Activated T-helper 9 cell treated with anti-CD3 and anti-CD28 coated beads, Interleukin-2, amount 50 U/mL, for 16 hours (primary cell): Measurements from ENCODE around the gene SCN5A.

Experiments used
- DNase-seq: peaks from one replicate; pipeline ENCODE4 v3.0.0-alpha.2; 2020; ENCODE audit warnings: low read depth

Gene SCN5A

DNA sequence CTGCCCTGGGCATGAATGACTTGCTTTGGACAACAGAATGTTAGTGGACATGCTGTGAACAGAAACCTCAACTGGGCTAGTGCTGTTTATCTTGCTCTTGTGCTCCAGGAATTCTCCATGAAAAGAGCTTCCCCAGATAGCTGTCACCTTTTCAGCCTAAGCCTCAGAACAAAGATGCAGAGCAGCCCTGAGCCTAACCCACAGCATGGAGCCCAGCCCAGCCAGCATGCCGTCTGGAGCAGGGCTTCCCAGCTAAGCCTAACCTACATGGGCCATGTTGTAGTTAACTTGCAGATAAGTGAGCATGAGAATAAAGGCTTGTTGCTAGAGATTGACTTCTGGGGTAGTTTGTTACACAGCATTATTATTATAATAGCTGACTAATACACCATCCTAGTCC lies 48.9 kb downstream of the SCN5A start:
- DNase-seq: no peak

DNA sequence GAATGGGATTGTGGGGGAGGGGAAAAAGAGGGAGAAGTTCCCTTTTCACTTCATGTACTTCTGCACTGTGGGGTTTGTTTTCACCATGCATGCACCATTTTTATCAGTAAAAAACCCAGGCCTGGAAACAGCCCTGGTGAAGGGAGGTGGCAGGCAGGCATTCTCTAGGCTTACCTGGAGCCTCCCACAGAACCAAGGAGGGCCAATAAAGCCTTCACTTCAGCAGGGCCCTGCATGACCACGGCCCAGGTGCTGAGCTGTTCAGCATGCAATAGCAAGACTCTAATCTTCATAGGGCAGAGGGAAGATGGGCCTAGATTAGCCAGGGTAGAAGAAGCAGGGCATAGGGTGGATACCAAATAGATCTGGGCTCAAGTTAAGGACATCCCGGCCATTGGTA lies 49.6 kb downstream of the SCN5A start:
- DNase-seq: no peak

DNA sequence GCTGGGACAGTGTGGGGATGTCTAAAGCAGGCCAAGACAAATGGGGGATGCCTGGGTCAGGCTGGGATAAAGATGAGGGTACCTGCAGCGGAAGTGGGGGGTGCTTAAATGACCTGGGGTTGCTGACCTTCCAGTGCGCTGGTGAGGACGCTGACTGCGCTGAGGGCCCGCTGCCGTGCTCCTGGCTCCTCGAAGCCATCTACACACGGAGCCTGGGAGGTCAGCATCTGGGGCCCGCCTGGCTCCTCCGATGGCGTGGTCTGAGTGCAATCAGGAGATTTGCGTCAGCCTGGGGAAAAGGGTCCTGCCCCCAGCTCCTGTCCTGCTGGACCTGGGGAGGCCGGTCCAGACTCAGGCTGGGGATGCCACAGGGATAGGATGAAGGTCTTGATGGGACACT lies 50.7 kb downstream of the SCN5A start:
- DNase-seq: no peak

DNA sequence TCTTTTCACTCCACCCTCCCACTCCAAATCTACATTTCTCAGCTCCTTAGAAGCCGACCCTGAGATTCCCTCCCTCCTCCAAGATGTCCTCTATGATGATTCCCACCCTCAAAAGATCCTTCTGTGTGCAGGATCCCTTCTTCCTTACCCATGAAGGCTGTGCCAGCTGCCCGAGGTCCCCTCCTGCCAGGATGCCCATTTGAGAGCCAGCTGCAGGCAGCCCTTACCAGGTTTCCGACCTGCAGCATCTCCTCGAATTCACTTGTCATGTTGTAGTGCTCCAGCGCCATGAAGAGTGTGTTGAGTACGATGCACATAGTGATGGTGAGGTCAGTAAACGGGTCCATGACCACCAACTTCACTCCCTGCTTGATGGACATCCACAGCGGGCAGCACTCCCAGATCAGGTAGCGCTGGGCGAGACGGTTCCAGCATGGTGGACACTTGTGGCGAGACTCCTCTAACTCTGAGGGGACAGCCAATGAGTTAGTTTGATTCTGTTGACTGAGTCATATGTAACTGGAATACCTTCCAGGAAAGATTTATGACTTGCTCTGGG lies 51.9 kb downstream of the SCN5A start:
- no peak for DNase-seq

DNA sequence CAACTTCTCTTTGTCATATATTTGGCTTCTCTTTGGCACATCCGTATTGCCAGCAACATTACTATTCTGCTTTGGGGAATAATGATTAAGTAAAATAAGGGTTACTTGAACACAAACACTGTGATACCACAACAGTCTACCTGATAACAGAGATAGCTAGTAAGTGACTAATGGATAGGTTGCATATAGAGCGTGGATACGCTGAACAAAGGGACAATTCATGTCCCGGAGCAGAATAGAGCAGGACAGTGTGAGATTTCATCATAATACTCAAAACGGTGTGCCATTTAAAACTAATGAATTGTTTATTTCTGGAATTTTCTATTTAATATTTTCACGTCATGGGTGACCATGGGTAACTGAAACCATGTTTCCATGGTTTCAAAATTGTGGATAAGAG lies 54.1 kb downstream of the SCN5A start:
- DNase-seq: no peak

GRCh38 chr3:38590521-38590920 lies 59.0 kb downstream of the SCN5A start:
- no peak for DNase-seq

DNA sequence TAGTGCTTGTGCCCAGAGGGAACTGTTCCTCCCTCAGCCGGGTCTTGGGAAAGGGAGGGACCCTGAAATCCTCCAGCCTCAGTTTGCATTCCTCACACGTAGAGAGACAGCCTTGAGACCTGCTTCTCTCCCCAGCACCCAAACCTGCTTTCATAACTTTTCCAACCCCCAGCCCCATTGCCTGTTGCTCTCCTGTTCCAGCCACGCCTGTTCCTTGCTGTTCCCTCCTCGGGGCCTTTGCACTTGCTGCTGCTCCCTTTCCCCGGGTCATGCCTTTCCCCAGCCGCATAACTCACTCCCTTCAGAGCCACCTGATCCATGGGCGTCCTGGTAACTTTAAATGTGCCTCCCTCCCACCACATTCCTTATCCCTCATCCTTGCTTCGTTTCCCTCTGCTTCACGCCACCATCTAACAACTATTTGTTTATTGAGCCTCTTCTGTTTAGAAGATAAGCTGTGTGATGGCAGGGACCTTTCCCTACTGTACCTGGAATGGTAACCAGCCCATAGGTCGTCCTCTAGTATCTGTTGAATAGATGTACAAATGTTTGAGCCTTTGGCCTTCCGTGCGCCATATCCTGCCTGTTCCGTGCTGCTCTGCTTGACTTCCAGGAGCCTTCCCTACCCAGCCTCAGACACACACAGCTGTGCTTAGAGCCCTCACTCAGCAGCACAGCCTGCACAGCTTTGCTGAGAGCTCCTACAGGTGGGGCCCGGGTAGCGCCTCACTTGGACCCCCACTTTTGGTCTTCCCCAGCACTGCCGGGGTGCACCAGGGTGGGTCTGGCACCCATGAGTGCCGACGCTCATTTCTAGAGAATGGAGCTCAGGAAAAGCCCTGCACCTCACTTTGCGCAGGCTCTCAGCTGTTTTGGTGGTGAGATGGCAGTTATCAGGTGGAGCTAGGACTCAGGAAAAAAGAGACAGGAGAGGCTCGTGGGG lies 60.2 kb downstream of the SCN5A start:
- DNase-seq: no peak

- DNase-seq: no peak
Measured at GRCh38 chr3:38588371-38588971, 61.0 kb downstream of the SCN5A start.

DNA sequence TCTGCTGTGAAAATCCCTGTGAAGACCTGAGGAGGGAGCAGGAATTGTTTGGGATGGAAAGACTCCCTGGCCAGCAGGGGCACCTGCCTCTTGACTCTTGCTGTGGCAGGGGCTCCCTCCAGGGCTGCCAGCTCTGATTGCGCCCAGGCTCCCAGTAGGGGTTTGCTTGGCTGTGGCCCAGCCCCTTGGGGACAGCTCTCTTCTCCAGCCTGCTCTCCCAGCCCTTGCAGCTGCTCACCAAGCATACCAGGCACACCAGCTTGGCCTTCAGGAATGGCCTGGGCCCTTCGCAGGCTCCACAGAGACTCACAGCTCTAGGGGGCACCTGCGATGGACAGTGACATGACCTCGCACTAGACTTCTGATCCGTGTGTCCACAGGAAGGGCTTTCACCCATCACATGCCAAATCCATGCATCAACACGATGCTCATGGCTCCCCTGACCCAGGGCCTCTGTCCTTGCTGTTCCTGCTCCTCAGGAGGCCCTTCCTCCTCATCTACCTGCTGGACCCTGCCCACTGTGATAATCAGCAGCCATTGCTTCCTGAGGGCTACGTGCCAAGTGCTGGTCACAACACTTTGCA lies 61.8 kb downstream of the SCN5A start:
- DNase-seq: no peak

DNA sequence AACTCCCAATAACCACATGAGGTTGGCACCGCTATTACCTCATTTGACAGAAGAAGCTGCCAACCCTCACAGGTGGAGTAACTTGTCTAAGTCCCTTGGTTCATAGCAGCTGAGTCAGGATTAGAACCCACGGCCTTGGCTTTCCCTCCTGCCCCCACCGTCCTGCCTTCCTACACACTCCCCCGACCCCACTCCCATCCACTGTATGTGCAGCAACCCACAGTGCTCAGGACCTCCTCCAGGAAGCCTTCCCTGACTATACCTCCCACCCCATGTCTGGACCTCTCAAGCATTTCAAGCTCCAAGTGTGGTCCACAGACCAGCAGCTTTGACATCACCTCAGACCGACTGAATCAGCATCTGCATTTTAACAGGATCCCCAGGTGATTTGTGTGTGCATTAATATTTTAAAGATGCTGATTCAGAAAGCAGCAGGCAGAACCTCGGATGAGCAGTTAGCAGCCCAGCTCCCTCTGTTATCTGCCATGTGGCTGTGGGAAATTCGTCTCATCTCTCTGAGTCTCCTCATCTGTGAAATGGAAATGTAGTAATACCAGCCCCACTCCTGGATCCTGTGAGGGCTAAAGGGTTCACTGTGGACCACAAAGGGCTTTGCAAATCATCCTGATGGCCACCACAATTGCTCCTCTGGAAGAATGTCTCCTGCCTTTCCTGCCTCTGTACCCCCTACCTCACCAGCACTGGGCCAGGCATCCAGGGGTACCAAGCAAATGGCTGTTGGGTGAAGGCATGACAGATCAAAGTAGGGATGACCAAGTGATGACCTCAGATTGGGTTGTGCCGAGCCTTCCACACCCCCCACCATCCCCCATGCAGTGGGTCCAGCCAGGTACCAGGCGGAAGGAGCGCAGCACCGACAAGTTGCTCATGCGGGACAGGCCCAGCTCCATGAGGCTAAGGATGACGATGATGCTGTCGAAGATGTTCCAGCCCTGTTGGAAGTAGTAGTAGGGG lies 62.7 kb downstream of the SCN5A start:
- no peak for DNase-seq

DNA sequence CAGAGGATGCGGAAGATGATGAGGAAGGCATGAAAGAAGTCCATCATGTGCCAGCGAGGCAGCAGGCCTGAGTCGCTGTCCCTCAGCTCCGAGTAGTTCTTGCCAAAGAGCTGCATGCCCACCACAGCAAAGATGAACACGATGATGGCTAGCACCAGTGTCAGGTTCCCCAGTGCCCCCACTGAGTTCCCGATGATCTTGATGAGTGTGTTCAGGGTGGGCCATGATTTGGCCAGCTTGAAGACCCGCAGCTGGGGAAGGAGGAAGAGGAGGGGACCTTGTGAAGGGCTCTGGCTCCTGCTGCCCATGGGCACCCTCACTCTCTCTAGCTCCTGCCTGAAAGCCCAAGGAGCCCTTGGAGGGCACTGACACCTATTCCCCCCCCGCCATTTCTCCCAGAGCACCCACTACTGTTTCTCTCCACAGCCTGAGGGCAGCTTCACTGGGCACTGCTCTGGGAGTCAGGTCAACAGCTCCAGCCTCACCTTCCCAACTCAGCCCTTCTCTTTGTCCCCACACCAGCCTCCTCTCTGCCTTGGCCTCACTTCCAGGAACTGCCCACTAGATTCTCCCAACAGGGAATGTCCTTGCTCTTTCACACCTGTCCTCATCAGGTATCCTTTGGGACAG lies 63.6 kb downstream of the SCN5A start:
- no peak for DNase-seq

GRCh38 chr3:38583688-38584087 lies 65.8 kb downstream of the SCN5A start:
- DNase-seq: no peak

DNA sequence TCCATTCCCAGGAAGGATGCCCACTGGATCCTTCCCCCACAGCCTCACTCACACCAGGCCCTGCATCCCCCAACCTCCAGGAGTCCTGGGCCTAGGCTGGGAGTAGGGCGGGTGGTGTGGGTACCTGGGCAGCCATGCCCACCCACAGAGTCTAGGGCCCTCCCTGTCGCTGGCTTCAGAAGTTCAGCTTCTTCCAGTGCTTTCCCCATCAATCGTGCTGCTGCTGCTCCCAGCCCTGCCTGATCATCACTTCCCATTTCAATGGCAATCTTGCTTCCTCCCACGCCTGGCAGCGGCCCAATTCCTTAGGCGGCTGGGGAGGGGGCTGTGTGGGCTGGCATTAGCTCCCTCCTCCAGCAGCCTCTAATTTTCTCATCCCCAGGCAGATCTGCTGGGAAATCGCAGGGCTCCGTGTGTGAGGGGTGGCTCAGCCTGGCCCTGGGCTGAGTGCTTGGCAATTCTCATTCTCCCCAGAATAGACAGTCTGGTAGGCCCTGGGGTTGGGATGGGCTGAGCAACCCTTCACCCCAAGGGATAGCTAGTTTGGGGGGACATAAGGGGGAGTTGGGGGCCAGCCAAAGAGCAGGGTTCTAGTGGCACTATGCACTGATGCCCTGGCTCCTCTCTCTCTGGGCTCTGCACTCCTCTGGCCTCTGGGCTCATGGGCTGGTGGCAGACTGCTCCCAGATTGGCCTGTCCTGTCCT lies 66.4 kb downstream of the SCN5A start:
- DNase-seq: no peak

GRCh38 chr3:38582316-38582715 lies 67.2 kb downstream of the SCN5A start:
- no peak for DNase-seq

DNA sequence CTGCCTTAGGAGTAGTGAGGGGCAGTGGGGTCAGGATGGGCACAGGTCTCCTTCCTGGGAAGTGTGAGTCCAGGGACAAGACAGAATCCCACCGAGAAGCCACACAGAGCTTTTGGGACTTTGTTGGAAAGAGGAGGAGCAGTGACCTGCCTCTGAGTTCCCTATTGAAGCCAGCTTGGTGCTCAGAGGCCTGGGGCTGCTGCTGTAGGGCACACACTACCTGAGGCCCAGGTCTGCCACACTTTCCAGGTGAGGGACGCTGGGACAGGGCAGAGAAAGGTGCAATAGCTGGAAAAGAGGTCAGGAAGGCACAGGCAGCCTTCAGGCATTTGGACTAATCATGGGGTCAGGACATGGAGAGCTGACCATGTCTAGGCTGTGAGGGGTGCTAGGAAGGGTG lies 67.7 kb downstream of the SCN5A start:
- no peak for DNase-seq

- DNase-seq: no peak
Measured at GRCh38 chr3:38580450-38581382, 68.8 kb downstream of the SCN5A start.

DNA sequence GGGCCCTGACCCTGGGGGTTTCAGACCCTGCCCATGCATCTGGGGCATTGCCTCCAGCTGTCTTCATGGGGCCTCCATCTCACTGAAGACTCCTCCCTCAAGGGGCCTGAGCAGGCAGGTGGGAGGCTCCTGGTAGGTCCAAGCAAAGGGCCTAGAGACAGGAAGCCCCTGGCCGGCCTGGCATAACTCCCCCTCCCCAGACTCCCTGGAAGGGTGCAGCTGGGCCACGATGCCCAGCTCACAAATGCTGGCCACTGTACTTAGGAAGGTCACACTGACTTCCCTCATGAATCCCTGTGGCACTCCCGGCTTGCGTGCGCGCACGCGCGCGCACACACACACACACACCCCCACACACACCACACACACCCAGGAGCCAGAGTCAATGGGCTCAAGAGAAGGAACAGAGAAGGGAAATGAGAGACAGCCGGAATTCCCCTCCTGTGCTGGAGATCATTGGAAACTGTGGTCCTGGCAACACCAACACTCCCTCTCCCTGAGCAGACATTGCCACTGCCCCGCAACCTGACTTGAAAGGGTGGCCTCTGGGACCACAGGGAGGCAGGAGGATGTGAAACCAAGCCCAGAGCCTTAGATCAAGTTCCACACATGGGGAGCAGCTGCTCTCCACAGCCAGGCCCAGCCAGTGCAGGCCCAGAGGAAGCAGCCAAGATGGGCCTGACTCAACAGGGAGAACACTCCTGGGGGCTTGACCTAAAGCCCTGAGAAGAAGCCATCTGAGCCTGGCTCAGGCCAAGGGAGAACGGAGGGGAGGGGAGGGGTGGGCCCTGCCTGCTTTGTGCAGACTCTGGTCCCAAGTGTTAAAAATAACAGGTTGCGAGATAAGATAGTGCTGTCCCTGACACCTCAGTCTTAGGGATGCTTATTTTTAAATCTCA lies 69.7 kb downstream of the SCN5A start:
- no peak for DNase-seq

GRCh38 chr3:38579141-38579540 lies 70.3 kb downstream of the SCN5A start:
- no peak for DNase-seq
